Right atrium auricular region (tissue), 2 donors: Measurements from ENCODE around the gene CHORDC1. TPM values are rescaled to one million over a fixed set of nuclear protein-coding genes. Genes with fewer than 3 reads are reported as not detected.

ENCODE experiments used
- DNase-seq: peaks from one replicate; pipeline ENCODE4 v3.0.0-alpha.2; 2019; ENCODE audit warnings: low spot score
- H3K27ac ChIP-seq, 2 donors: fragments of 200-600 bp; sonication (generic); 1 replicate in 1 of 2; 2 replicates in 1 of 2; pipeline ENCODE4 v1.5.1; 2016 to 2019
- H3K27me3 ChIP-seq, 2 donors: fragments of 200-600 bp; sonication (generic); one replicate each; pipeline versions ENCODE4 v1.5.1 to v1.6.0; 2017 to 2019
- H3K36me3 ChIP-seq: fragments of 200-600 bp; sonication (generic); one replicate; pipeline ENCODE4 v1.5.1; 2016
- H3K4me1 ChIP-seq, 2 donors: fragments of 200-600 bp; sonication (generic); one replicate each; pipeline versions ENCODE4 v1.5.1 to v1.6.0; 2017 to 2019
- H3K4me3 ChIP-seq, 2 donors: fragments of 200-600 bp; sonication (generic); 1 replicate in 1 of 2; 2 replicates in 1 of 2; pipeline ENCODE4 v1.5.1; 2017 to 2019; ENCODE audit warnings: mild to moderate bottlenecking in 1 of 2, moderate library complexity in 1 of 2
- H3K9me3 ChIP-seq, 2 donors: fragments of 200-600 bp; sonication (generic); one replicate each; pipeline ENCODE4 v1.5.1; 2019
- total RNA-seq, 2 donors: library from RNA; depleted of rRNA; stranded (reverse); fragments of >200 nt; gene quantifications; one replicate each; pipeline ENCODE4 v1.1.0, GENCODE V29; 2016
- TF ChIP-seq, protein P1 (sequence below), 2 donors: fragments of 200-600 bp; sonication (generic); IDR thresholded peaks; one replicate each; pipeline ENCODE4 v1.5.1; 2019; ENCODE audit warnings: antibody characterized with exemption in 2 of 2

The CHORDC1 gene
- total RNA-seq, 2 donors from 2014 or later: 40.4 to 49.2 TPM

- no peaks in the 10 kb centered on the region for H3K36me3 ChIP-seq
- TF ChIP-seq, protein P1, sequence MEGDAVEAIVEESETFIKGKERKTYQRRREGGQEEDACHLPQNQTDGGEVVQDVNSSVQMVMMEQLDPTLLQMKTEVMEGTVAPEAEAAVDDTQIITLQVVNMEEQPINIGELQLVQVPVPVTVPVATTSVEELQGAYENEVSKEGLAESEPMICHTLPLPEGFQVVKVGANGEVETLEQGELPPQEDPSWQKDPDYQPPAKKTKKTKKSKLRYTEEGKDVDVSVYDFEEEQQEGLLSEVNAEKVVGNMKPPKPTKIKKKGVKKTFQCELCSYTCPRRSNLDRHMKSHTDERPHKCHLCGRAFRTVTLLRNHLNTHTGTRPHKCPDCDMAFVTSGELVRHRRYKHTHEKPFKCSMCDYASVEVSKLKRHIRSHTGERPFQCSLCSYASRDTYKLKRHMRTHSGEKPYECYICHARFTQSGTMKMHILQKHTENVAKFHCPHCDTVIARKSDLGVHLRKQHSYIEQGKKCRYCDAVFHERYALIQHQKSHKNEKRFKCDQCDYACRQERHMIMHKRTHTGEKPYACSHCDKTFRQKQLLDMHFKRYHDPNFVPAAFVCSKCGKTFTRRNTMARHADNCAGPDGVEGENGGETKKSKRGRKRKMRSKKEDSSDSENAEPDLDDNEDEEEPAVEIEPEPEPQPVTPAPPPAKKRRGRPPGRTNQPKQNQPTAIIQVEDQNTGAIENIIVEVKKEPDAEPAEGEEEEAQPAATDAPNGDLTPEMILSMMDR (IDR thresholded peaks at IDR 0.05): no peak
Observed at GRCh38 chr11:90192869-90193582, 29.8 kb downstream of the CHORDC1 start.

GRCh38 chr11:90189011-90189410, 33.8 kb downstream of the CHORDC1 start:
- DNase-seq: no peak
- Histone ChIP-seq H3K27me3 (no peaks in the 10 kb centered on the region), H3K4me3 (no peak overlapping the region), H3K4me1 (no peaks in the 10 kb centered on the region), H3K36me3 (no peaks in the 10 kb centered on the region), H3K27ac (no peak overlapping the region), H3K9me3 (no peaks in the 10 kb centered on the region)
- TF ChIP-seq, protein P1 (IDR thresholded peaks at IDR 0.05): no peak

More at GRCh38 chr11:90192869-90193582, 29.8 kb downstream of the CHORDC1 start:
- no peak for DNase-seq
- no peak overlapping the region for H3K27ac ChIP-seq
- no peaks in the 10 kb centered on the region for H3K9me3 ChIP-seq
- no peaks in the 10 kb centered on the region for H3K27me3 ChIP-seq
- no peak overlapping the region for H3K4me3 ChIP-seq
- H3K4me1 ChIP-seq: peaks cover 0 to 6% of the 10 kb centered on the region in 2 donors

GRCh38 chr11:90187839-90188238, 35.0 kb downstream of the CHORDC1 start:
- Histone ChIP-seq H3K9me3 (no peaks in the 10 kb centered on the region), H3K4me3 (no peak overlapping the region), H3K4me1 (no peaks in the 10 kb centered on the region), H3K27me3 (no peaks in the 10 kb centered on the region), H3K27ac (no peak overlapping the region), H3K36me3 (no peaks in the 10 kb centered on the region)
- DNase-seq: no peak
- TF ChIP-seq, protein P1 (IDR thresholded peaks at IDR 0.05): no peak

DNA sequence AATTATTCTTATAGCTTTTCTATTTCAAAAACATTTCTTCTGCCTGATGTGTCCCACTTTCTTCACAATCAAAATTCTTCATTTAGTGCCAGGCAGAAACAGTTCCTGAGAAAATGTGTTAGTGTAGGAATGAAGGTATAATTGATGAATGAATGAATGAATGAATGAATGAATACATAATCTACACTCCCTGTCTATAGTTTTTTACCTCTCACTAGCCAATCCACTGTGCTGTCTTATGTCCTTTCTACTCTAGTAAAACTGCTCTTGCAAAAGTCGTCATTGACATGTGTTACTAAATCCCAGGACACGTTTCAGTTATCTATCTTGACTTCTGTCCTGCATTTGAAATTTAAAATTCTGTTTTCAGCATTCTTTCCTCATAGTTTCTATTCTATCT, 42.9 kb downstream of the CHORDC1 start:
- no peak for DNase-seq
- no peaks in the 10 kb centered on the region for H3K4me1 ChIP-seq
- H3K9me3 ChIP-seq: no peaks in the 10 kb centered on the region
- no peak overlapping the region for H3K4me3 ChIP-seq
- no peaks in the 10 kb centered on the region for H3K36me3 ChIP-seq
- H3K27ac ChIP-seq: no peak overlapping the region
- H3K27me3 ChIP-seq: no peaks in the 10 kb centered on the region
- TF ChIP-seq, protein P1 (IDR thresholded peaks at IDR 0.05): no peak

DNA sequence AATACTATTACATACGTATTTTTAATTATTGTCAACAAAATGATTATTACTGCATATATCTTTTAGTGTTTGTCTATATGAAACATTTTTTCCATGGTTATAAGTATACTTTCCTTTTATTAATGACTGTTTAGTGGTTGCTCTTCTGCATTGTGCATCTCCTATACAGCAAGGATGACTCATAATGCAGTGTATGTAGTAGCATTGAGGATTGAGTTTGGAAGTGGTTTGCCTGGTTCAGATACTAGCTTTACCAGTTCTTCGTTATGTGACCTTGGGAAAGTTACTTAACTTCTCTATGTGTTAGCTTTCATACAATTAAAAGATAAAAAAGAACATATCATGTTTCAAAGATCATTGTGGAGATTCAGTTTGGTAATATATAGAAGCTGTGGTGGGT, 44.1 kb downstream of the CHORDC1 start:
- no peak overlapping the region for H3K4me3 ChIP-seq
- H3K27me3 ChIP-seq: no peaks in the 10 kb centered on the region
- H3K27ac ChIP-seq: no peak overlapping the region
- no peaks in the 10 kb centered on the region for H3K4me1 ChIP-seq
- DNase-seq: no peak
- H3K36me3 ChIP-seq: no peaks in the 10 kb centered on the region
- no peaks in the 10 kb centered on the region for H3K9me3 ChIP-seq
- TF ChIP-seq, protein P1 (IDR thresholded peaks at IDR 0.05): no peak

DNA sequence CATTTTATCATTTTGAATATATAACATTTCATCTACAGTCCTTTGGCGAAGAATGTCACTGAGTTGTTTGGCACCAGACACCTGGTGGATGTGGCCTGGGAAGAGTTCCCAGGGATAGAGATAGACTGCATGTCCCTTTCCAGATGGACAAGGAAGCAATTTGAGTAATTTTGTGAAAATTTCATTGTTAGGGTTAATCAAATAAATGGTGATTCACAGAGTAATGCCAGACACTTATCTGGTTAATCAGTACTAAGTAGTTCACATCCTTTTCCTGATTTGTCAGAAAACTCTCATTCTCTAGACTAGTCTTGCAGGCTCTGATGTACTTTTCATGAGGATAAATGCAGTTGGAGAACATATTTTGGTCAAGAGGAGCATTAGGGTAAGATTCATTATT, 46.8 kb downstream of the CHORDC1 start:
- no peaks in the 10 kb centered on the region for H3K36me3 ChIP-seq
- no peak overlapping the region for H3K27ac ChIP-seq
- H3K27me3 ChIP-seq: no peaks in the 10 kb centered on the region
- TF ChIP-seq, protein P1 (IDR thresholded peaks at IDR 0.05): no peak
- H3K9me3 ChIP-seq: no peaks in the 10 kb centered on the region
- H3K4me1 ChIP-seq: no peaks in the 10 kb centered on the region
- H3K4me3 ChIP-seq: no peak overlapping the region
- no peak for DNase-seq
